ENCODE measurements around the gene DPP6. TPM values are rescaled to one million over a fixed set of nuclear protein-coding genes. Genes with fewer than 3 reads are reported as not detected.
"Not testable (repeated sequence)": the region's sequence is repeated elsewhere in the genome, so short reads cannot be mapped to it uniquely, and the experiment has no call there.

DPP6 gene
- total and polyA plus RNA-seq, 9 donors: 0.22 to 3.9 (median 1.3) TPM; not detected in 1

DNA sequence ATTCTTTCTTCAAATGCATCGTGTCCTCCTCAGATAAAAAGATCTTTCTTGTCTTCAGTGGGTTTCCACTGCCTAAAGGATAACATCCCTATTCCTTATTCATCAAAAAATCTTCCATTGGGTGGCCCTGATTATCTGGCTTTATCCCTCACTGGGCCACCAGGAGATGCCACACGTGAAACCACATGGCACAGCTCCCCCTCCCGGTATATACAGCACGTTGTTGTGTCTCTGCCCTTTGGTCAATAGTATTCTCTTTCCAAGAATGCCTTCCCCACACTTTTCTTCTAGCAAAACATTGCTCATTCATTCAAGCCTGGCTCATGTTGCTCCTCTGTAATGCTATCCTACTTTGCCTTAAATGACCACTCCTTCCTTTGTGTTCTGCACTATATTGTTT is 80.4 kb downstream of the DPP6 start:
- H3K4me3 ChIP-seq; H3K9me3 ChIP-seq; H3K27me3 ChIP-seq; DNase-seq; H3K36me3 ChIP-seq; intact Hi-C loops (cut with DNase I); H3K27ac ChIP-seq; H3K4me1 ChIP-seq (ENCODE audit: insufficient read depth): not testable (repeated sequence)
- 75 to 86% (median 76%) methylated on average over 3 to 4 of the region's 4 CpGs for WGBS, 3 donors

DNA sequence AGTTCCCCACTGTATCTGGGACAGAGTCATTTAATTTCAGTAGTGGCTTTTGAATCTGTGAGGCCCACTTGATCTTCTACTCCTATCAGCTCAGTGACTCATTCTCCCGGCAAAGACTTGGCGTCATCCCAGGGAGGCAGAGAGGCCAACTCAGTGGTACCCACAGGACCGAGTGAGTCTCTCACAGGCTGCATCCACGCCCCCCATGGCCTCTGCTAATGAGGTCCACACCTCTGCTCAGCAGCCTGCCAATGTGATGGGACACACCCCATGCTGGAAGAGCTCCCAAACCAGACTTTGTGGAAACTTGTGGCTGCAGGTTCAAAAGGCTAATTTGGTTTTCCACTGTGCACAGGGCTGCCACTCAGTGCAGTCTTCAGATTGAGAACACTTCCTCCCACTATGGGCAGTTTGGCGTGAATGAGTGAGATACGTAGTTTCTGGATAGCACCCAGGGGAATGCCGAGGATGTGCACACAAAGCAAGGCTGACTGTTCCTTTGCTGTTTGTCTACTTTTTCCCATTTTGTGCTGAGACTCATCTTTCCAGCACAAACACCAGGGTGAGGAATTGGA is 81.6 kb downstream of the DPP6 start:
- H3K27ac ChIP-seq; H3K9me3 ChIP-seq; H3K4me3 ChIP-seq; H3K36me3 ChIP-seq; H3K27me3 ChIP-seq; H3K4me1 ChIP-seq (ENCODE audit: insufficient read depth); intact Hi-C loops (cut with DNase I); DNase-seq: not testable (repeated sequence)
- WGBS, 3 donors: 60 to 73% (median 69%) methylated on average over 5 to 7 of the region's 7 CpGs

DNA sequence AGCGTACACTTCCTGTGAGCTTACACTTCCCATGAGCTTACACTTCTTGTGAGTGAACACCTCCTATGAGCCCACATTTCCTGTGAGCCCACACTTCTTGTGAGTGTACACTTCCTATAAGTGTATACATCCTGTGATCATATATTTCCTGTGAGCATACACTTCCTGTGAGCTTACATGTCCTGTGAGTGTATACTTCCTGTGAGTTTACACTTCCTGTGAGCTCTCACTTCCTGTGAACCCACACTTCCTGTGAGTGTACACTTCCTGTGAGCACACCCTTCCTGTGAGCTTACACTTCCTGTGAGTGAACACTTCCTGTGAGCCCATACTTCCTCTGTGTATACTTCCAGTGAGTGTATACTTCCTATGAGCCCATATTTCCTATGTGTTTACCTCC is 82.5 kb downstream of the DPP6 start:
- intact Hi-C loops (cut with DNase I); H3K4me3 ChIP-seq; H3K9me3 ChIP-seq; DNase-seq; H3K27me3 ChIP-seq; H3K27ac ChIP-seq; H3K4me1 ChIP-seq (ENCODE audit: insufficient read depth); H3K36me3 ChIP-seq: not testable (repeated sequence)
- 80 to 100% methylated on average over 1 of the region's 1 CpG; no CpG with 5 or more reads in 1 of the 3 donors for WGBS, 3 donors

DNA sequence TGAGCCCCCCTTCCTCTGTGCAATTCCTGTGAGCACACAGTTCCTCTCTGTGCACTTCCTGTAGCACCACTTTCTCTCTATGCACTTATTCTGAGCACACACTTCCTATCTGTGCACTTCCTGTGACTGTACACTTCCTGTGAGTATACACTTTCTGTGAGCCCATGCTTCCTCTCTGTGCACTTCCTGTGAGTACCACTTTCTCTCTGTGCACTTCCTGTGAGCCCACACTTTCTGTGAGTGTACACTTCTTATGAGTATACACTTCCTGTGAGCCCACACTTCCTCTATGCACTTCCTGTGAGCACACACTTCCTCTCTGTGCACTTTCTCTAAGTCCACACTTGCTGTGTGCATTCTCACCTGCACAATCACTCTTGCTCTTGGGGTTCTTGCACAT is 83.4 kb downstream of the DPP6 start:
- intact Hi-C loops (cut with DNase I); H3K4me1 ChIP-seq (ENCODE audit: insufficient read depth); H3K9me3 ChIP-seq; H3K27ac ChIP-seq; DNase-seq; H3K4me3 ChIP-seq; H3K36me3 ChIP-seq; H3K27me3 ChIP-seq: not testable (repeated sequence)

DNA sequence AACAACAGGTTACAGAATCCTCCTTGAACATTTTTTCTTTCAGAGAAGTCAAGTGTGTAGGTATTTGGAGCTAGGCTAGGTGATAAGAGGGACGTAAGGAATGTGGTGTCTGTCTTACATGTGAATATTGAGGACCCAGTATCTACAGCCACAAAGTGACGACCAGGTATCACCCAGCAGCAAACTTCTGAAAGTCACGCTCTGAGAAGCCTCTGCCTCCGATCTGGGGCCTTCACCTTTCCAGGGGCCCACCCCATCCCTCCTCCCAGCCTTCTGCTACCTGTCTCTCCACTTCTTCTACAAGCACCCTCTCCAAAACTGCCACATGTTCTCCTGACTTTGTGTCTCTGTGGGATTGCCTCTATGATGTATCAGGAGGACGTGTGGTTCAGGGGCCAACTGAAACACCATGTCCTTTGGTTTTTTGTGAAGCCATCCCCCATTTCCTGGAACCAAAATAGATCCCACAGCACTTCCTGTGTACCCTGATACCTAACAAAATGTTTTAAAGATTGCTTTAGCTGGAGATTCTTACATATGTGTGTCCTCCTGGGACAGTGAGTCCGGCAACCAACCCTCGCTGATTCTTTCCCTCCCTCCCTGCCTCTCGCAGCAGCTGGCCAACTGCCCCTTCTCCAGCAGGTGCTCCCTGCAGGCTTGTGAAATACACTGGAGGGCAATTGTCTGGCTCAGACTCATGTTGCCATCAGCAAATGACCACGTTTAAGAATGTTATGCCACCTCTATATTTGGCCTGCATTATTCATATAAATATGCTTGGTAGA is 93.9 kb downstream of the DPP6 start:
- H3K36me3 ChIP-seq; DNase-seq; H3K9me3 ChIP-seq; H3K27me3 ChIP-seq; intact Hi-C loops (cut with DNase I); H3K27ac ChIP-seq; H3K4me3 ChIP-seq; H3K4me1 ChIP-seq (ENCODE audit: insufficient read depth): not testable (repeated sequence)
- 66 to 78% (median 66%) methylated on average over 4 to 5 of the region's 9 CpGs for WGBS, 3 donors

DNA sequence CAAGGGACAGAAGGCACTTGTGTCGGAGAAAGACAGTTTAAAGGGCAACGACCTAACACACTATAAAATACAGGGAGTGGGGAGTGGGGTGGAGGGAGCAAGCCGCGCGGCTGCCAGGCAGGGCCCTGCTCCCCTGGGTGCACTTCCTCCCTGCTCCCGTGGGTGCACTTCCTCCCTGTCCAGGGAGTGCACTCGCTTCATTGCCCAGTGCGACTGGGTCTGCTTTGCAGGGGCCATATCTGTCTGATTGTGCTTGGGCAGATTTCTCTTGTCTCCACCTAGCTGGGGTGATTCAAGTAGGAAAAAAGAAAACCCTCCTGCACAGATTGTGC is 94.5 kb downstream of the DPP6 start:
- H3K36me3 ChIP-seq; H3K9me3 ChIP-seq; H3K27me3 ChIP-seq; H3K4me1 ChIP-seq (ENCODE audit: insufficient read depth); H3K27ac ChIP-seq; intact Hi-C loops (cut with DNase I); H3K4me3 ChIP-seq; DNase-seq: not testable (repeated sequence)
- WGBS, 3 donors: 49 to 59% (median 55%) methylated on average over 6 to 7 of the region's 8 CpGs

DNA sequence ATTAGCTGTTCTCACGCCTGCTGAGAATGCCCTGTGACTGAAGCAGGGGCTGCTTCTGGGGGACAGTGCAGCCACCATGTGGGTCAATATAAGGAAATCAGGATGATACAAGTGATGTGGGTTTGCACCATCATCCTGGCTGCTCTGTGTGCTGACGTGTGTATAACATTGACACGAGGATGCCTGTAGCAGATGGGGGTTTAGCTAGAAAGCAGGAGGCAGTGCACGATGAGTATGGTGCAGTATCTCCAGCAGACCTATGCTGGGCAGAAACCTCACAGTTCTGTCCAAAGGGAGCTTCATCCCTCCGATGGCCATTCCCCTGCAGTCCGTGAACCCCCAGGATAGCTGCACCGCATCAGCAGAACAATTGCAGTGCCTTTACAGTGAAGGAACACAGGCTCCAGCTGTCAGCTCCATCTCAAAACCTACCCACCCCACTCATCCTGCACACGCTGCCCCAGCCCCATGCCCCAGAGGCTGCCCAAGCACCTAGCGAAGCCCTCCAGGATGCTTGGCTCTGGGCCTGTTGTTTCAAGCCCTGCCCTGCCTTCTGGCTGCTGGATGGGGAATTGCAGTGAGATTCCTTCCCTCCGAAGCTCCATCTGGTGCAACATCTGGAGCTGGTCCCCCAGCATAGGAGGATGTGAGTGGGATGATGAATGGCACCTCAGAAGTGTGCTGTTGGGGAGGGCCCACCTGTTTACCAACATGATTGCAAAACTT is 96.8 kb downstream of the DPP6 start:
- H3K27ac ChIP-seq; intact Hi-C loops (cut with DNase I); H3K9me3 ChIP-seq; H3K27me3 ChIP-seq; H3K36me3 ChIP-seq; DNase-seq; H3K4me1 ChIP-seq (ENCODE audit: insufficient read depth); H3K4me3 ChIP-seq: not testable (repeated sequence)
- WGBS, 3 donors: 77 to 88% (median 81%) methylated on average over 9 of the region's 10 CpGs

DNA sequence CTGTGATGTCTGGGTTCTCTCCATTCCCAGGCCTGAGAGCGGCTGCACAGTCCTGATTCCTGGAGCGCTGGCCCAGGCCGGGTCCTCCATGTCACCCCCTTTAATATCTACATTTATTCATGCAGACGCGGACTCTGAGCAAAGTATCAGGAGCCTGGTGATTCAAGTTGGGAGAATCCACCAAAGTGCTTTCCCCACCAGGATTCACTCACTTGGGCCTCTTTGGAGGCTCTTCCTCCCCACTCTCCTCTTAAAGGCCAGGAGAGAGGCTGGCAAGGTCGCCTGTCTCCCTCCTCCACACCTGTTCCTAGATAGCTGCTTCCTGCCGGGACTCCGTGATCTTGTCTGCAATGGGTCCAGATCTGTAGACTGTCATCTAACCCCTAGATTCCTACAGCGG is 98.5 kb downstream of the DPP6 start:
- H3K4me1 ChIP-seq (ENCODE audit: insufficient read depth); H3K9me3 ChIP-seq; H3K27ac ChIP-seq; intact Hi-C loops (cut with DNase I); H3K27me3 ChIP-seq; H3K4me3 ChIP-seq; DNase-seq; H3K36me3 ChIP-seq: not testable (repeated sequence)
- WGBS, 3 donors: 81 to 85% (median 83%) methylated on average over 9 of the region's 9 CpGs

GRCh38 chr7:154151306-154151705 is 99.1 kb downstream of the DPP6 start:
- H3K36me3 ChIP-seq; H3K9me3 ChIP-seq; DNase-seq; H3K27ac ChIP-seq; intact Hi-C loops (cut with DNase I); H3K4me1 ChIP-seq (ENCODE audit: insufficient read depth); H3K4me3 ChIP-seq; H3K27me3 ChIP-seq: not testable (repeated sequence)
- 84 to 91% (median 89%) methylated on average over 11 of the region's 11 CpGs for WGBS, 3 donors

- H3K9me3 ChIP-seq; H3K4me3 ChIP-seq; H3K36me3 ChIP-seq; intact Hi-C loops (cut with DNase I); H3K4me1 ChIP-seq (ENCODE audit: insufficient read depth); H3K27ac ChIP-seq; H3K27me3 ChIP-seq; DNase-seq: not testable (repeated sequence)
- whole genome bisulfite sequencing, 3 donors: 60 to 100% (median 80%) methylated on average over 1 to 3 of the region's 3 CpGs
Measured at GRCh38 chr7:154155928-154156327, 103.7 kb downstream of the DPP6 start.

DNA sequence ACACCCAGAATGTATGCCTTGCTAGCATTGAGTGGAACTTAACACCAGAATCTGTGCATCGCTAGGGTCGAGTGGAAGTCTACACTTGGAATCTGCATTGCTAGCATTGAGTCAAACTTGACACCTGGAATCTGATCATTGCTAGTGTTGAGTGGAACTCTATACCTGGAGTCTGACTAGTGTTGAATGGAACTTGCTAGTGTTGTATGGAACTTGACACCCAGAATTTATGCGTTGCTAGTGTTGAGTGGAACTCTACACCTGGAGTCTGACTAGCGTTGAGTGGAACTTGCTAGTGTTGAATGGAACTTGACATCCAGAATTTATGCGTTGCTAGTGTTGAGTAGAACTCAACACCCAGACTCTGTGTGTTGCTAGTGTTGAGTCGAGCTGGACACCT is 110.7 kb downstream of the DPP6 start:
- H3K27me3 ChIP-seq; H3K4me3 ChIP-seq; H3K9me3 ChIP-seq; intact Hi-C loops (cut with DNase I); H3K36me3 ChIP-seq; H3K27ac ChIP-seq; DNase-seq; H3K4me1 ChIP-seq (ENCODE audit: insufficient read depth): not testable (repeated sequence)
- 83 to 85% (median 84%) methylated on average over 4 to 6 of the region's 6 CpGs for WGBS, 3 donors

GRCh38 chr7:154163642-154164041 is 111.4 kb downstream of the DPP6 start:
- not testable (repeated sequence) for H3K27ac ChIP-seq, H3K4me3 ChIP-seq
- 59 to 86% (median 83%) methylated on average over 1 to 2 of the region's 3 CpGs for WGBS, 3 donors

More at GRCh38 chr7:154163642-154164041, 111.4 kb downstream of the DPP6 start:
- DNase-seq; H3K27me3 ChIP-seq; intact Hi-C loops (cut with DNase I); H3K4me1 ChIP-seq (ENCODE audit: insufficient read depth); H3K36me3 ChIP-seq; H3K9me3 ChIP-seq: not testable (repeated sequence)

Data from ovary (tissue), 9 donors.